ENCODE data around the gene LAPTM5.

LAPTM5 gene

GRCh38 chr1:30786264-30786991 lies 28.9 kb upstream of the LAPTM5 start:
- no peak for DNase-seq

- DNase-seq: no peak
Measured at GRCh38 chr1:30785714-30786113, 28.1 kb upstream of the LAPTM5 start.

- DNase-seq: no peak
Measured at GRCh38 chr1:30785181-30785580, 27.6 kb upstream of the LAPTM5 start.

- DNase-seq: no peak
Measured at GRCh38 chr1:30783256-30783915, 25.8 kb upstream of the LAPTM5 start.

GRCh38 chr1:30782361-30783255 lies 25.0 kb upstream of the LAPTM5 start:
- DNase-seq: peak; percentile 73

- no peak for DNase-seq
Measured at GRCh38 chr1:30781906-30782305, 24.3 kb upstream of the LAPTM5 start.

GRCh38 chr1:30780409-30780808 lies 22.8 kb upstream of the LAPTM5 start:
- DNase-seq: no peak

- peak; percentile 92 for DNase-seq
Measured at GRCh38 chr1:30779294-30780071, 21.9 kb upstream of the LAPTM5 start.

GRCh38 chr1:30778979-30779293 lies 21.4 kb upstream of the LAPTM5 start:
- no peak for DNase-seq

GRCh38 chr1:30778154-30778978 lies 20.8 kb upstream of the LAPTM5 start:
- DNase-seq: no peak

- no peak for DNase-seq
Measured at GRCh38 chr1:30777904-30778153, 20.3 kb upstream of the LAPTM5 start.

GRCh38 chr1:30777060-30777903 lies 19.7 kb upstream of the LAPTM5 start:
- no peak for DNase-seq

- DNase-seq: no peak
Measured at GRCh38 chr1:30776097-30777059, 18.8 kb upstream of the LAPTM5 start.

GRCh38 chr1:30775433-30775975 lies 17.9 kb upstream of the LAPTM5 start:
- DNase-seq: no peak

GRCh38 chr1:30774550-30775432 lies 17.2 kb upstream of the LAPTM5 start:
- no peak for DNase-seq

- DNase-seq: no peak
Measured at GRCh38 chr1:30773722-30774358, 16.3 kb upstream of the LAPTM5 start.

GRCh38 chr1:30771005-30771404 lies 13.4 kb upstream of the LAPTM5 start:
- DNase-seq: no peak

- DNase-seq: no peak
Measured at GRCh38 chr1:30770150-30770549, 12.6 kb upstream of the LAPTM5 start.

Data from CD4-positive, alpha-beta T cell treated with Interleukin-17A for 1 hour (primary cell).